ENCODE results near the gene DGAT2. TPM values are rescaled to one million over a fixed set of nuclear protein-coding genes. Genes with fewer than 3 reads are reported as not detected.

Gene DGAT2
- polyA plus RNA-seq, 1 donor (not counting 4 experiments of a cell fraction or from before 2014, with no cell fraction given) = 1.8 TPM

GRCh38 chr11:75802913-75803820 is 34.6 kb downstream of the DGAT2 start:
- no peak overlapping the region for H3K4me2 ChIP-seq (ENCODE audit: control insufficient read depth, extremely low read depth, insufficient read depth, low read depth, low read length)
- TF ChIP-seq EZH2 (IDR thresholded peaks at IDR 0.05; ENCODE audit: low read length) (no peak), CTCF (optimal IDR thresholded peaks at IDR 0.05 in 1 of 3, IDR thresholded peaks at IDR 0.05 in 1 of 3, conservative IDR thresholded peaks at IDR 0.05 in 1 of 3; ENCODE audit: extremely low read depth in 1 of 3, insufficient read depth in 2 of 3, low read length in 3 of 3) (peak; percentile 90 to 98 (median 96))
- no peak overlapping the region for H3K27ac ChIP-seq (ENCODE audit: control insufficient read depth, insufficient read depth, low read length)
- H3K9ac ChIP-seq (ENCODE audit: control insufficient read depth, extremely low read depth, insufficient read depth, low read length) = no peak overlapping the region
- peak overlapping the region; percentile 26 for H2AFZ ChIP-seq (ENCODE audit: control insufficient read depth, low read length)
- H3K4me3 ChIP-seq (ENCODE audit: control insufficient read depth in 2 of 3, extremely low read depth in 1 of 3, insufficient read depth in 2 of 3, low read depth in 1 of 3, low read length in 3 of 3) = no peak overlapping the region
- H3K4me1 ChIP-seq (ENCODE audit: control insufficient read depth, extremely low read depth, insufficient read depth, low read length) = peaks cover 7% of the 10 kb centered on the region
- dilution Hi-C loops (cut with MboI; ENCODE audit: extremely low pct_ligation_motif_present, low sequenced_read_pairs) = no loop called here
- peak; percentile 93 for FAIRE-seq
- H3K27me3 ChIP-seq (ENCODE audit: control insufficient read depth, extremely low read depth, insufficient read depth, low read length) = no peaks in the 10 kb centered on the region
- no peak for DNase-seq (ENCODE audit: low read depth, low spot score)
- H3K9me3 ChIP-seq (ENCODE audit: control insufficient read depth, low read depth, low read length) = no peaks in the 10 kb centered on the region
- H3K9me1 ChIP-seq (ENCODE audit: control insufficient read depth, extremely low read depth, insufficient read depth, low read length) = no peaks in the 10 kb centered on the region
- no peaks in the 10 kb centered on the region for H3K79me2 ChIP-seq (ENCODE audit: control insufficient read depth, insufficient read depth, low read length)
- no peaks in the 10 kb centered on the region for H4K20me1 ChIP-seq (ENCODE audit: control insufficient read depth, extremely low read depth, insufficient read depth, low read length)
- no peaks in the 10 kb centered on the region for H3K36me3 ChIP-seq (ENCODE audit: control insufficient read depth in 2 of 2, extremely low read depth in 1 of 2, insufficient read depth in 2 of 2, low read length in 2 of 2)

- dilution Hi-C loops (cut with MboI; ENCODE audit: extremely low pct_ligation_motif_present, low sequenced_read_pairs) = no loop called here
- no peak overlapping the region for H3K9ac ChIP-seq (ENCODE audit: control insufficient read depth, extremely low read depth, insufficient read depth, low read length)
- TF ChIP-seq EZH2 (IDR thresholded peaks at IDR 0.05; ENCODE audit: low read length) = no peak
- no peak for TF ChIP-seq CTCF (optimal IDR thresholded peaks at IDR 0.05 in 1 of 3, IDR thresholded peaks at IDR 0.05 in 1 of 3, conservative IDR thresholded peaks at IDR 0.05 in 1 of 3; ENCODE audit: extremely low read depth in 1 of 3, insufficient read depth in 2 of 3, low read length in 3 of 3)
- no peaks in the 10 kb centered on the region for H3K79me2 ChIP-seq (ENCODE audit: control insufficient read depth, insufficient read depth, low read length)
- no peaks in the 10 kb centered on the region for H3K27me3 ChIP-seq (ENCODE audit: control insufficient read depth, extremely low read depth, insufficient read depth, low read length)
- peaks cover 15% of the 10 kb centered on the region for H3K4me1 ChIP-seq (ENCODE audit: control insufficient read depth, extremely low read depth, insufficient read depth, low read length)
- H3K27ac ChIP-seq (ENCODE audit: control insufficient read depth, insufficient read depth, low read length) = no peak overlapping the region
- FAIRE-seq (no peak), DNase-seq (ENCODE audit: low read depth, low spot score) (no peak)
- H2AFZ ChIP-seq (ENCODE audit: control insufficient read depth, low read length) = no peak overlapping the region
- H3K9me3 ChIP-seq (ENCODE audit: control insufficient read depth, low read depth, low read length) = no peaks in the 10 kb centered on the region
- no peak overlapping the region for H3K4me2 ChIP-seq (ENCODE audit: control insufficient read depth, extremely low read depth, insufficient read depth, low read depth, low read length)
- no peaks in the 10 kb centered on the region for H3K36me3 ChIP-seq (ENCODE audit: control insufficient read depth in 2 of 2, extremely low read depth in 1 of 2, insufficient read depth in 2 of 2, low read length in 2 of 2)
- no peak overlapping the region for H3K4me3 ChIP-seq (ENCODE audit: control insufficient read depth in 2 of 3, extremely low read depth in 1 of 3, insufficient read depth in 2 of 3, low read depth in 1 of 3, low read length in 3 of 3)
- no peaks in the 10 kb centered on the region for H3K9me1 ChIP-seq (ENCODE audit: control insufficient read depth, extremely low read depth, insufficient read depth, low read length)
- H4K20me1 ChIP-seq (ENCODE audit: control insufficient read depth, extremely low read depth, insufficient read depth, low read length) = no peaks in the 10 kb centered on the region
Measured at GRCh38 chr11:75809111-75809510, 40.5 kb downstream of the DGAT2 start.
